ENCODE results near the gene FLNB. TPM values are rescaled to one million over a fixed set of nuclear protein-coding genes. Genes with fewer than 3 reads are reported as not detected.

Gene FLNB
- total and polyA plus RNA-seq, 2 of the 13 experiments (the other 11 are each of a cell fraction or from before 2014, with no cell fraction given): 106 to 130 TPM

DNA sequence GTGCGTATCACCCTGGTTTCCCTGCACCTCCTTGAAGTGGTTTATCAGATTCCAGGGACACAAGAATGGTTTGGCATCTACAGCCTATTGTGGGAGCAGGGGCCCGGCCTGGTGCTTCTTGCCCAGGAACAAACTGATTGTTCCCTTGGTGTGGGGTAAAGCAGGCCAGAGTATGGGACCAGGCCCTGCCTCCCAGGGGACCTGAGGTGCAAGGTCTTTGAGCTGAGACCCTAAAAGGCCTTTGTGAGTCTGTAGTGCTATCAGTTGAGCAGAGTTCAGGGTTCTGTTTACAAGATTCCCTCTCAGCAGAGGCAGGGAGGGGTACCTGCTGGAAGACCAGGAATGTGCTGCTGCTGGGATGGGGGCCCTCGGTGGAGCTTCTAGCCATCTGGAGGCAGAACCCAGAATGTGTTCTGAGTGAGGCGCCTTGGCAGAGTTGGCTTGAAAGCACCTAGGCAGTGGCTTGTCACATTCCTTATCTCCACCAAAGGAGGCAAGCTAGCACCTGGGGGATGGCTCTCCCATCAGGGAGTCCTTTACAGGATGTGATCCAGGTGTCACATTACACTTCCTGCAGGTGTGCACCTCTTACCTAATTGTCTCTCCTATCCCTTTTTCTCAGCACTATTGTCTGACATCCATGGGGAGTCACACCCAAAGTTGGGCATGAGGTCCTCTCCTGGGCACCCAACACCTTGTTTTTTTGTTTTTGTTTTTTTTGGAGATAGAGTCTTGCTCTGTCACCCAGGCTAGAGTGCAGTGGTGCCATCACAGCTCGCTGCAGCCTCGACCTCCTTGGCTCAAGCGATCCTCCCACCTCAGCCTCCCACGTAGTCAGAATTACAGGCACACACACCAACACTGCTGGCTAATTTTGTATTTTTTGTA lies 13.1 kb downstream of the FLNB start:
- Histone ChIP-seq H3K79me2 (ENCODE audit: insufficient read depth, low read length) (peaks cover 99% of the 10 kb centered on the region), H3K4me2 (ENCODE audit: low read depth, low read length) (peak overlapping the region; percentile 72), H3K9ac (ENCODE audit: insufficient read depth, low read depth, low read length) (peak overlapping the region; percentile 46), H3K27me3 (ENCODE audit: control insufficient read depth in 1 of 2, insufficient read depth in 2 of 2, low read length in 2 of 2) (no peaks in the 10 kb centered on the region), H3K36me3 (replicated peaks in 1 of 2; ENCODE audit: control insufficient read depth in 1 of 2, insufficient read depth in 2 of 2, low read length in 2 of 2) (peaks cover 0 to 5% of the 10 kb centered on the region in 2 experiments; a peak in 1 of 5 replicates), H3K27ac (ENCODE audit: extremely low read length, insufficient read depth, low read length) (peak overlapping the region; percentile 69), H3K4me1 (ENCODE audit: insufficient read depth, low read length) (peaks cover 100% of the 10 kb centered on the region), H3K9me3 (ENCODE audit: low read length) (no peaks in the 10 kb centered on the region), H3K4me3 (replicated peaks in 1 of 3; ENCODE audit: insufficient read depth in 1 of 3, low read depth in 2 of 3, low read length in 3 of 3) (peak overlapping the region in 1 of 3 experiments; percentile 51; a peak in 2 of 6 replicates), H2AFZ (ENCODE audit: low read length) (no peak overlapping the region), H4K20me1 (ENCODE audit: insufficient read depth, low read length) (peaks cover 76% of the 10 kb centered on the region)
- peak; percentile 94 for FAIRE-seq
- ChIA-PET CTCF (ENCODE audit: low intra/inter-chr PET ratio, low total read pairs) (no interaction called here), POLR2A (interaction anchor here (0.6 to 3.0 kb wide), 8 partner anchors 12 to 81 kb away, joined by 3 to 13 read pairs (median 5); partner anchors contain the start of gene FLNB)
- in situ Hi-C loops (cut with HindIII; ENCODE audit: extremely low pct_ligation_motif_present, low pct_unique_long_range_greater_than_20kb) (no loop called here), intact Hi-C loops (cut with micrococcal nuclease; ENCODE audit: unreplicated experiment) (loop anchor here (2.0 to 5.0 kb wide), 3 partner anchors 36 to 81 kb away; no protein-coding TSS in a partner anchor)
- ATAC-seq: peak; percentile 74
- BruUV-seq (replicated peaks): no TSS peak
- DNase-seq (ENCODE audit: low spot score): peak; percentile 84
- 41% methylated on average over 6 of the region's 8 CpGs for WGBS (ENCODE audit: low lambda C conversion rate)
- TF ChIP-seq ZNF350 (CRISPR knock-in tag; IDR thresholded peaks at IDR 0.05; ENCODE audit: borderline replicate concordance, low read depth): 0 out of 2 replicates have a peak, but pooled peaks have one; percentile 22
- no peak for TF ChIP-seq ZNF276 (CRISPR knock-in tag; IDR thresholded peaks at IDR 0.05; ENCODE audit: low read depth)
- TF ChIP-seq EHMT2 (IDR thresholded peaks at IDR 0.05; ENCODE audit: borderline replicate concordance, low read depth, low read length): no peak
- peak; percentile 33; the same call in 1 of the 2 replicates for TF ChIP-seq ZFP91 (CRISPR knock-in tag; IDR thresholded peaks at IDR 0.05; ENCODE audit: borderline replicate concordance)
- TF ChIP-seq ZNF687 (CRISPR knock-in tag; IDR thresholded peaks at IDR 0.05): peak; percentile 84
- no peak for TF ChIP-seq ZNF724P (CRISPR knock-in tag; IDR thresholded peaks at IDR 0.05; ENCODE audit: borderline replicate concordance)
- TF ChIP-seq, protein P1, sequence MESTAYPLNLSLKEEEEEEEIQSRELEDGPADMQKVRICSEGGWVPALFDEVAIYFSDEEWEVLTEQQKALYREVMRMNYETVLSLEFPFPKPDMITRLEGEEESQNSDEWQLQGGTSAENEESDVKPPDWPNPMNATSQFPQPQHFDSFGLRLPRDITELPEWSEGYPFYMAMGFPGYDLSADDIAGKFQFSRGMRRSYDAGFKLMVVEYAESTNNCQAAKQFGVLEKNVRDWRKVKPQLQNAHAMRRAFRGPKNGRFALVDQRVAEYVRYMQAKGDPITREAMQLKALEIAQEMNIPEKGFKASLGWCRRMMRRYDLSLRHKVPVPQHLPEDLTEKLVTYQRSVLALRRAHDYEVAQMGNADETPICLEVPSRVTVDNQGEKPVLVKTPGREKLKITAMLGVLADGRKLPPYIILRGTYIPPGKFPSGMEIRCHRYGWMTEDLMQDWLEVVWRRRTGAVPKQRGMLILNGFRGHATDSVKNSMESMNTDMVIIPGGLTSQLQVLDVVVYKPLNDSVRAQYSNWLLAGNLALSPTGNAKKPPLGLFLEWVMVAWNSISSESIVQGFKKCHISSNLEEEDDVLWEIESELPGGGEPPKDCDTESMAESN (CRISPR knock-in tag; conservative IDR thresholded peaks at IDR 0.05): 0 out of 2 replicates have a peak, but pooled peaks have one; percentile 36
- peak; percentile 68; the same call in 1 of the 2 replicates for TF ChIP-seq FOXC1 (CRISPR knock-in tag; IDR thresholded peaks at IDR 0.05; ENCODE audit: borderline replicate concordance)
- 0 out of 2 replicates have a peak, but pooled peaks have one; percentile 43 for TF ChIP-seq MYC (CRISPR knock-in tag; IDR thresholded peaks at IDR 0.05; ENCODE audit: borderline replicate concordance)
- 0 out of 2 replicates have a peak, but pooled peaks have one; percentile 44 for TF ChIP-seq GZF1 (CRISPR knock-in tag; IDR thresholded peaks at IDR 0.05)
- peak; percentile 89 for TF ChIP-seq ERF (CRISPR knock-in tag; IDR thresholded peaks at IDR 0.05)
